HepG2 (cell line): ENCODE data around the gene RARRES1.

Experiments
- CBX2 ChIP-seq, 2 experiments: fragments of 200-600 bp in 1 of 2; sonication (generic); formaldehyde crosslinking in 1 of 2; IDR thresholded peaks; 2 replicates each; pipeline versions ENCODE4 v1.7.0 to v1.8.1; 2018 to 2022; ENCODE audit warnings: low read depth in 2 of 2, low read length in 1 of 2, mild to moderate bottlenecking in 1 of 2, missing genetic modification reagents in 1 of 2
- EP300 ChIP-seq, 3 experiments: sonication (generic) in 1 of 3; formaldehyde crosslinking in 1 of 3; IDR thresholded peaks; 2 replicates each; pipeline versions ENCODE4 v1.5.1 to v1.6.1; 2011 to 2020; ENCODE audit warnings: low read depth in 2 of 3, low read length in 2 of 3, borderline replicate concordance in 1 of 3, improper control_type of control experiment in 1 of 3, mild to moderate bottlenecking in 1 of 3, missing genetic modification reagents in 1 of 3, moderate library complexity in 1 of 3
- FOXO4 ChIP-seq: sonication (generic); formaldehyde crosslinking; conservative IDR thresholded peaks from 2 replicates; pipeline ENCODE4 v1.8.1; 2023; ENCODE audit warnings: missing genetic modification reagents
- IRX3 ChIP-seq: sonication (generic); formaldehyde crosslinking; IDR thresholded peaks from 2 replicates; pipeline ENCODE4 v1.8.1; 2023; ENCODE audit warnings: mild to moderate bottlenecking, low read depth, missing genetic modification reagents, borderline replicate concordance
- KDM4B ChIP-seq: sonication (generic); formaldehyde crosslinking; IDR thresholded peaks from 2 replicates; pipeline ENCODE4 v1.4.0; 2020; ENCODE audit warnings: missing genetic modification reagents
- REST ChIP-seq, 2 experiments: IDR thresholded peaks; 2 replicates each; pipeline ENCODE4 v1.6.1; 2011 to 2012; ENCODE audit warnings: low read length in 2 of 2, borderline replicate concordance in 1 of 2, low read depth in 1 of 2, mild to moderate bottlenecking in 1 of 2, moderate library complexity in 1 of 2
- SRSF9 ChIP-seq: fragments of 200-400 bp; formaldehyde crosslinking; IDR thresholded peaks from 2 replicates; pipeline ENCODE4 v1.6.1; 2018; ENCODE audit warnings: borderline replicate concordance, mild to moderate bottlenecking, low read depth, low read length; ENCODE audit not compliant: insufficient read depth, poor library complexity, severe bottlenecking
- TBP ChIP-seq: sonication (generic); formaldehyde crosslinking; IDR thresholded peaks from 2 replicates; pipeline ENCODE4 v1.5.0; 2020; ENCODE audit warnings: missing genetic modification reagents
- ZBTB7B ChIP-seq: sonication (generic); formaldehyde crosslinking; IDR thresholded peaks from 2 replicates; pipeline ENCODE4 v1.4.0; 2020; ENCODE audit warnings: missing genetic modification reagents
- ZNF253 ChIP-seq: sonication (generic); formaldehyde crosslinking; IDR thresholded peaks from 2 replicates; pipeline ENCODE4 v1.8.0; 2022; ENCODE audit warnings: mild to moderate bottlenecking, missing genetic modification reagents, borderline replicate concordance
- ZNF350 ChIP-seq: sonication (generic); formaldehyde crosslinking; IDR thresholded peaks from 2 replicates; pipeline ENCODE4 v1.4.0; 2020; ENCODE audit warnings: mild to moderate bottlenecking, low read depth, missing genetic modification reagents, borderline replicate concordance
- ZNF432 ChIP-seq: sonication (generic); formaldehyde crosslinking; IDR thresholded peaks from 2 replicates; pipeline ENCODE4 v1.5.0; 2020; ENCODE audit warnings: missing genetic modification reagents, mild to moderate bottlenecking, borderline replicate concordance
- ZNF674 ChIP-seq: sonication (generic); formaldehyde crosslinking; IDR thresholded peaks from 2 replicates; pipeline ENCODE4 v1.5.0; 2020; ENCODE audit warnings: low read depth, mild to moderate bottlenecking, missing genetic modification reagents
- TF ChIP-seq, protein P1 (sequence below): sonication (generic); formaldehyde crosslinking; IDR thresholded peaks from 2 replicates; pipeline ENCODE4 v1.5.0; 2020; ENCODE audit warnings: mild to moderate bottlenecking, missing genetic modification reagents, moderate library complexity

DNA sequence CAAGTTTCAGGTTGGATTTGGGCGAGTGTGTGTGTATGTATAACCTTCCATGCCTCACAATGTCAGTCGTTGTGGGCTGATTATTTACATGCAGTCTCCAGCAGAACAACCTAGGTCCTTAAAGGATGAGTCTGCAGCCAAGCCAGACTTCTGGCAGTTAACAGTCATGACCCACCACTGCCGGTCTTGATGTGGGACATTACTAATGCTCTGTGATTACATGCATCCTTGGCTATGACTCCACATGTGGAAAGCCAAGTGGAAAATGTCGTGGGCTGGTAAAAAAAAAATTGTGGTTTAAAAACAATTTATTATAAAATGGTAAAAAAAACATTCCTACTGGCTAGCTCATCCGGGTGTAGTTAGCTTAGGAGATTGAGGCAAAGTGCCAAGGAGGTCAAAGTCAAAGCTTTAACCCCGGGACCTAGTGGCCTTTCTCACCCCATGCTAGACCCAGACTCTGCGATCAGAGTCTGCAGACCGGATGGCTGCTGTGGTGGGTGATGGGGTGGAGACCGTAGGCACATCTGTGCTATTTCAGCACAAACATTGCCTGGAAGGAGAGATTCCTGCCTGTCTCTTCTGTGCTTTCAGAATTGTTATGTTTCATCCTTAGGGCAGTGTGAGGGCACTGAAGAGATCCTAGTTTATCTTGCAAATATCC is 6.8 kb downstream of the RARRES1 start:
- TF ChIP-seq ZBTB7B (CRISPR knock-in tag) (no peak), ZNF350 (CRISPR knock-in tag) (no peak), FOXO4 (CRISPR knock-in tag) (no peak), TBP (no peak), REST (IDR thresholded peaks at IDR 0.05; ENCODE audit: borderline replicate concordance in 1 of 2, low read depth in 1 of 2, low read length in 2 of 2) (no peak), ZNF253 (CRISPR knock-in tag) (no peak), IRX3 (no peak), ZNF674 (CRISPR knock-in tag) (no peak), EP300 (IDR thresholded peaks at IDR 0.05; ENCODE audit: low read depth in 2 of 2, low read length in 2 of 2) (no peak), EP300 (CRISPR knock-in tag; IDR thresholded peaks at IDR 0.05; ENCODE audit: borderline replicate concordance) (no peak), ZNF432 (CRISPR knock-in tag) (no peak), SRSF9 (no peak), KDM4B (CRISPR knock-in tag) (no peak), CBX2 (IDR thresholded peaks at IDR 0.05; ENCODE audit: low read depth, low read length) (no peak), CBX2 (CRISPR knock-in tag; IDR thresholded peaks at IDR 0.05; ENCODE audit: low read depth) (no peak)
- TF ChIP-seq, protein P1, sequence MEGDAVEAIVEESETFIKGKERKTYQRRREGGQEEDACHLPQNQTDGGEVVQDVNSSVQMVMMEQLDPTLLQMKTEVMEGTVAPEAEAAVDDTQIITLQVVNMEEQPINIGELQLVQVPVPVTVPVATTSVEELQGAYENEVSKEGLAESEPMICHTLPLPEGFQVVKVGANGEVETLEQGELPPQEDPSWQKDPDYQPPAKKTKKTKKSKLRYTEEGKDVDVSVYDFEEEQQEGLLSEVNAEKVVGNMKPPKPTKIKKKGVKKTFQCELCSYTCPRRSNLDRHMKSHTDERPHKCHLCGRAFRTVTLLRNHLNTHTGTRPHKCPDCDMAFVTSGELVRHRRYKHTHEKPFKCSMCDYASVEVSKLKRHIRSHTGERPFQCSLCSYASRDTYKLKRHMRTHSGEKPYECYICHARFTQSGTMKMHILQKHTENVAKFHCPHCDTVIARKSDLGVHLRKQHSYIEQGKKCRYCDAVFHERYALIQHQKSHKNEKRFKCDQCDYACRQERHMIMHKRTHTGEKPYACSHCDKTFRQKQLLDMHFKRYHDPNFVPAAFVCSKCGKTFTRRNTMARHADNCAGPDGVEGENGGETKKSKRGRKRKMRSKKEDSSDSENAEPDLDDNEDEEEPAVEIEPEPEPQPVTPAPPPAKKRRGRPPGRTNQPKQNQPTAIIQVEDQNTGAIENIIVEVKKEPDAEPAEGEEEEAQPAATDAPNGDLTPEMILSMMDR (CRISPR knock-in tag) = no peak
